HCT116 (cell line): ENCODE data around the gene HMBS. TPM values are rescaled to one million over a fixed set of nuclear protein-coding genes. Genes with fewer than 3 reads are reported as not detected.

Experiments
- ATAC-seq: fragments of 200-7000 bp; cut with Tn5 transposase; 2 replicates; pipeline ENCODE4 v1.9.1; 2020; ENCODE audit warnings: mild to moderate bottlenecking, moderate library complexity
- BruUV-seq: library from RNA; stranded (reverse); fragments of 400-500 nt; replicated peaks from 2 replicates; lab custom pipeline; 2021; lab: Mats Ljungman, UMichigan
- CTCF ChIA-PET: fragments of 300-600 bp; sonication (Branson Sonifier 250); formaldehyde crosslinking; loops from one replicate; lab custom pipeline; 2021; ENCODE audit warnings: antibody characterized with exemption; lab: Charles Lee
- POLR2A ChIA-PET: fragments of 300-600, 350-600 bp; sonication (Branson Sonifier 250); formaldehyde crosslinking; loops from one replicate; lab custom pipeline; 2021; ENCODE audit warnings: antibody characterized with exemption; lab: Charles Lee
- RAD21 ChIA-PET, 2 experiments: fragments of 300-600 bp; sonication (Branson Sonifier 250); formaldehyde crosslinking; loops; one replicate each; lab custom pipeline; 2023; ENCODE audit warnings: low total read pairs in 2 of 2; ENCODE audit not compliant: uncharacterized antibody in 2 of 2, unreplicated experiment in 2 of 2, low non-redundant PET in 1 of 2; lab: Charles Lee
- DNase-seq: peaks from one replicate; pipeline ENCODE4 v3.0.0-alpha.2; 2010; ENCODE audit warnings: low read depth, low spot score
- H2AFZ ChIP-seq: fragments of 200-600 bp; shearing (Covaris generic), sonication (generic); 2 replicates; pipeline ENCODE4 v1.6.1; 2017; ENCODE audit warnings: low read depth, mixed run types, mixed read lengths, antibody characterized with exemption, low read length; ENCODE audit not compliant: poor library complexity, severe bottlenecking
- H3K27ac ChIP-seq: 2 replicates; pipeline ENCODE4 v1.5.1; 2012; ENCODE audit warnings: low read depth, low read length
- H3K27me3 ChIP-seq: fragments of 200-600 bp; sonication (generic); 2 replicates; pipeline ENCODE4 v1.6.1; 2016; ENCODE audit warnings: mixed run types, low read length, mixed read lengths; ENCODE audit not compliant: insufficient read depth
- H3K36me3 ChIP-seq, 2 experiments: fragments of 200-500 bp in 1 of 2; fragments of 200-600 bp in 1 of 2; sonication (Bioruptor generic) in 1 of 2; sonication (generic) in 1 of 2; 2 replicates each; pipeline versions ENCODE4 v1.5.1 to v1.6.1; 2014 to 2016; ENCODE audit warnings: low read length in 2 of 2, inconsistent platforms in 1 of 2, mixed read lengths in 1 of 2, mixed run types in 1 of 2; ENCODE audit not compliant: insufficient read depth in 2 of 2, control insufficient read depth in 1 of 2
- H3K4me1 ChIP-seq, 2 experiments: fragments of 200-600 bp in 1 of 2; sonication (generic) in 1 of 2; 2 replicates each; pipeline versions ENCODE4 v1.5.1 to v1.6.1; 2012 to 2017; ENCODE audit warnings: low read length in 2 of 2, inconsistent platforms in 1 of 2, mild to moderate bottlenecking in 1 of 2, mixed read lengths in 1 of 2, mixed run types in 1 of 2, moderate library complexity in 1 of 2; ENCODE audit not compliant: insufficient read depth in 2 of 2, control insufficient read depth in 1 of 2
- H3K4me2 ChIP-seq: fragments of 200-600 bp; sonication (generic); 2 replicates; pipeline ENCODE4 v1.6.1; 2017; ENCODE audit warnings: mixed run types, low read length, mixed read lengths
- H3K4me3 ChIP-seq, 2 experiments: fragments of 200-600 bp in 1 of 2; sonication (generic) in 1 of 2; replicated peaks in 1 of 2; 2 replicates each; pipeline ENCODE4 v1.5.1; 2011 to 2016; ENCODE audit warnings: low read length in 2 of 2, control low read depth in 1 of 2, low read depth in 1 of 2, mild to moderate bottlenecking in 1 of 2, mixed read lengths in 1 of 2, mixed run types in 1 of 2
- H3K79me2 ChIP-seq: fragments of 200-600 bp; sonication (generic); 2 replicates; pipeline ENCODE4 v1.6.1; 2017; ENCODE audit warnings: mild to moderate bottlenecking, mixed run types, low read length, moderate library complexity, mixed read lengths; ENCODE audit not compliant: insufficient read depth
- H3K9ac ChIP-seq: fragments of 200-600 bp; sonication (generic); 2 replicates; pipeline ENCODE4 v1.6.1; 2016; ENCODE audit warnings: low read length, mixed read lengths
- H3K9me2 ChIP-seq: fragments of 200-600 bp; sonication (generic), shearing (Covaris generic); 2 replicates; pipeline ENCODE4 v1.6.1; 2017; ENCODE audit warnings: mixed run types, mild to moderate bottlenecking, moderate library complexity; ENCODE audit not compliant: insufficient read depth
- H3K9me3 ChIP-seq, 2 experiments: fragments of 200-500 bp in 1 of 2; fragments of 200-600 bp in 1 of 2; sonication (Bioruptor generic) in 1 of 2; sonication (generic) in 1 of 2; 2 replicates each; pipeline ENCODE4 v1.6.1; 2014 to 2017; ENCODE audit warnings: low read length in 2 of 2, mixed read lengths in 2 of 2, inconsistent platforms in 1 of 2, low read depth in 1 of 2, mild to moderate bottlenecking in 1 of 2, mixed run types in 1 of 2, moderate library complexity in 1 of 2; ENCODE audit not compliant: control insufficient read depth in 1 of 2, insufficient read depth in 1 of 2
- H4K20me1 ChIP-seq: fragments of 200-600 bp; sonication (generic), shearing (Covaris generic); 2 replicates; pipeline ENCODE4 v1.6.1; 2017; ENCODE audit warnings: mixed run types, mild to moderate bottlenecking, moderate library complexity; ENCODE audit not compliant: insufficient read depth
- POLR2A ChIP-seq: IDR thresholded peaks from 2 replicates; pipeline ENCODE4 v1.7.0; 2011; ENCODE audit warnings: borderline replicate concordance; ENCODE audit not compliant: insufficient read depth, insufficient read length; ENCODE audit errors: extremely low read depth
- POLR2AphosphoS5 ChIP-seq: IDR thresholded peaks from 2 replicates; pipeline ENCODE4 v1.6.1; 2011; ENCODE audit warnings: mild to moderate bottlenecking, low read depth, low read length, moderate library complexity
- ZNF274 ChIP-seq: fragments of 200-500 bp; sonication (Bioruptor generic); IDR thresholded peaks from 2 replicates; pipeline ENCODE4 v1.6.1; 2014; ENCODE audit warnings: mild to moderate bottlenecking, low read depth, low read length, inconsistent platforms
- intact Hi-C: fragments of 100-400 bp; cut with micrococcal nuclease; formaldehyde crosslinking; loops from 2 replicates; pipeline ENCODE4 v1.10.0; 2022
- total RNA-seq: library from RNA; stranded (reverse); gene quantifications from one replicate; pipeline ENCODE4 v1.2.1, GENCODE V29; 2021; ENCODE audit not compliant: unreplicated experiment

The HMBS gene
- total RNA-seq, 1 experiment from 2014 or later = 69.0 TPM

DNA sequence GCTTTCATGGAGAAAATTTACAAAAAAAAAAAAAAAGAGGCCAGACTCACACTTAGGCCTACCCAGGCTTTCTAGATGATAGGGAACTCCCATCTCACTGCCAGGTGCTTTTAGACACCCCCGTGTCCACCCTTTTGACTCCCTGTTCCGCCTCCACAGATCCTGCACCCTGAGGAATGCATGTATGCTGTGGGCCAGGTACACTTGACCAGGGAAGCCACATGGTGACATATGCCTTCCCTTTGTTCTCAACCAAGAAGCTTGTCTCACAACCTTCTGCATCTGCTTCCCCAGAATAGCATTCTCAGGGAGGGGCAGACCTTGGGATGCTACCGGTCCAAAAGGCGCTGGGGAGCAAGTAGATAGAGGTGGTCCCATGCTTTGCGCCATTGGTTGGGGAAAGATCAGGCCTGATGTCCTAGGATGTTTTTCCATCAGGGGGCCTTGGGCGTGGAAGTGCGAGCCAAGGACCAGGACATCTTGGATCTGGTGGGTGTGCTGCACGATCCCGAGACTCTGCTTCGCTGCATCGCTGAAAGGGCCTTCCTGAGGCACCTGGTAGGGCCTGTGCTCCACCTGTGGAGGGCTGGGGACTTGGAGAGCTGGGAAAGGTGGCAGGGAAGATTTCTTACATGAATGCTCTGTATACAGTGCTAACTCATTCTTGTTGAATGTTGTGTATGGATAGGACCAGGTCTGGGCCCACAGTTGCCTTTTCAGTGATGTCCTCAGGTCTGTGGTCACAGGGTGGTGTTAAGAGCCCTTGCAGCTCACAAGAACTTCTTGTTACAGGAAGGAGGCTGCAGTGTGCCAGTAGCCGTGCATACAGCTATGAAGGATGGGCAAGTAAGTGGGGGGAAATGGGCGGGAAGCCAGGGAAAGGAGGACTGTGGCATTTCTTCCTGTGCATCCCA, 7.5 kb downstream of the HMBS start:
- H2AFZ ChIP-seq = no peak overlapping the region
- no TSS peak for BruUV-seq
- peaks cover 10 to 28% of the 10 kb centered on the region in 2 experiments; a peak in 3 of 4 replicates for H3K36me3 ChIP-seq
- ChIA-PET POLR2A (interaction anchor here (0.7 to 1.2 kb wide), 4 partner anchors 7 to 30 kb away, joined by 3 to 4 read pairs (median 3); partner anchors contain the start of gene VPS11), CTCF (no interaction called here), RAD21 (no interaction called here)
- H3K27me3 ChIP-seq = no peaks in the 10 kb centered on the region
- TF ChIP-seq POLR2AphosphoS5 = peak; percentile 51; the same call in 1 of the 2 replicates
- TF ChIP-seq ZNF274 = no peak
- no peaks in the 10 kb centered on the region for H3K9me3 ChIP-seq
- no peak overlapping the region for H3K9ac ChIP-seq
- H3K27ac ChIP-seq = peak overlapping the region; percentile 93
- H4K20me1 ChIP-seq = peaks cover 11% of the 10 kb centered on the region; the same call in 1 of the 2 replicates
- H3K4me2 ChIP-seq = peak overlapping the region; percentile 80; the same call in 1 of the 2 replicates
- ATAC-seq = no peak
- DNase-seq = no peak
- H3K4me1 ChIP-seq = peaks cover 19 to 32% of the 10 kb centered on the region in 2 experiments
- H3K4me3 ChIP-seq = no peak overlapping the region
- intact Hi-C loops = no loop called here
- H3K9me2 ChIP-seq = no peaks in the 10 kb centered on the region
- H3K79me2 ChIP-seq = peaks cover 32% of the 10 kb centered on the region

GRCh38 chr11:119092880-119093842, 8.5 kb downstream of the HMBS start:
- BruUV-seq = no TSS peak
- RAD21 ChIA-PET = no interaction called here

More at GRCh38 chr11:119092880-119093842, 8.5 kb downstream of the HMBS start:
- TF ChIP-seq POLR2AphosphoS5 (peak; percentile 50), POLR2A (no peak)
- Histone ChIP-seq H4K20me1 (peaks cover 11% of the 10 kb centered on the region; the same call in 1 of the 2 replicates), H3K27me3 (no peaks in the 10 kb centered on the region), H3K79me2 (peaks cover 29% of the 10 kb centered on the region), H2AFZ (no peak overlapping the region), H3K9me3 (no peaks in the 10 kb centered on the region), H3K36me3 (peaks cover 14 to 37% of the 10 kb centered on the region in 2 experiments; a peak in 3 of 4 replicates), H3K27ac (peak overlapping the region; percentile 93), H3K4me1 (peaks cover 12 to 23% of the 10 kb centered on the region in 2 experiments), H3K4me2 (peak overlapping the region; percentile 80), H3K9me2 (no peaks in the 10 kb centered on the region), H3K4me3 (peak overlapping the region; percentile 83 to 97), H3K9ac (peak overlapping the region; percentile 99)
- intact Hi-C loops = no loop called here
- POLR2A ChIA-PET = interaction anchor here (0.9 to 2.6 kb wide), 4 partner anchors 7 to 26 kb away, joined by 3 to 27 read pairs (median 4); partner anchors contain the start of genes HMBS and VPS11
- DNase-seq (no peak), ATAC-seq (no peak)
- CTCF ChIA-PET = interaction anchor here (2.6 kb wide), 1 partner anchor 7 kb away, joined by 20 read pairs; the partner anchor contains the start of gene HMBS
